ENCODE results near the gene ZNF277. TPM values are rescaled to one million over a fixed set of nuclear protein-coding genes. Genes with fewer than 3 reads are reported as not detected.

The ZNF277 gene
- total RNA-seq, 4 donors from 2014 or later: 17.1 to 38.4 (median 29.5) TPM

- no peak overlapping the region for H3K4me3 ChIP-seq
- no peak for TF ChIP-seq CTCF (IDR thresholded peaks at IDR 0.05)
- no peak for TF ChIP-seq EP300 (IDR thresholded peaks at IDR 0.05)
- no peak for TF ChIP-seq POLR2A (IDR thresholded peaks at IDR 0.05)
- no peak for TF ChIP-seq POLR2AphosphoS5 (IDR thresholded peaks at IDR 0.05)
- H3K4me1 ChIP-seq: no peaks in the 10 kb centered on the region
- H3K36me3 ChIP-seq: no peaks in the 10 kb centered on the region
- peaks cover 0 to 9% (median 0%) of the 10 kb centered on the region in 3 donors for H3K9me3 ChIP-seq
- ATAC-seq: no peak
- 44 to 80% methylated on average over 8 of the region's 8 CpGs for WGBS, 2 donors (ENCODE audit: low coverage in 1 of 2)
- H3K27me3 ChIP-seq: no peaks in the 10 kb centered on the region
- H3K27ac ChIP-seq: peak overlapping the region in 2 of 4 donors; percentile 14 to 64
Measured at GRCh38 chr7:112360681-112361080, 154.2 kb downstream of the ZNF277 start.

- Histone ChIP-seq H3K9me3 (peaks cover 0 to 9% (median 0%) of the 10 kb centered on the region in 3 donors), H3K4me3 (no peak overlapping the region), H3K4me1 (no peaks in the 10 kb centered on the region), H3K27me3 (no peaks in the 10 kb centered on the region), H3K36me3 (no peaks in the 10 kb centered on the region), H3K27ac (peak overlapping the region in 1 of 4 donors; percentile 64)
- ATAC-seq: no peak
- TF ChIP-seq EP300 (IDR thresholded peaks at IDR 0.05) (no peak), CTCF (IDR thresholded peaks at IDR 0.05) (no peak), POLR2A (IDR thresholded peaks at IDR 0.05) (no peak), POLR2AphosphoS5 (IDR thresholded peaks at IDR 0.05) (no peak)
- WGBS, 2 donors (ENCODE audit: low coverage in 1 of 2): 60 to 67% methylated on average over 1 of the region's 3 CpGs
Measured at GRCh38 chr7:112361154-112361553, 154.7 kb downstream of the ZNF277 start.

GRCh38 chr7:112362053-112362650 lies 155.7 kb downstream of the ZNF277 start:
- H3K27ac ChIP-seq: no peak overlapping the region
- no peak for ATAC-seq
- H3K9me3 ChIP-seq: peaks cover 0 to 9% (median 0%) of the 10 kb centered on the region in 3 donors
- TF ChIP-seq POLR2A (IDR thresholded peaks at IDR 0.05) (no peak), POLR2AphosphoS5 (IDR thresholded peaks at IDR 0.05) (no peak), CTCF (IDR thresholded peaks at IDR 0.05) (no peak), EP300 (IDR thresholded peaks at IDR 0.05) (no peak)
- H3K4me3 ChIP-seq: no peak overlapping the region
- WGBS, 2 donors (ENCODE audit: low coverage in 1 of 2): 80% methylated on average over 1 of the region's 2 CpGs; no CpG with 5 or more reads in 1 of the 2 donors
- H3K4me1 ChIP-seq: no peaks in the 10 kb centered on the region
- H3K36me3 ChIP-seq: no peaks in the 10 kb centered on the region
- no peaks in the 10 kb centered on the region for H3K27me3 ChIP-seq

GRCh38 chr7:112362731-112363131 lies 156.2 kb downstream of the ZNF277 start:
- H3K4me1 ChIP-seq: no peaks in the 10 kb centered on the region
- H3K27ac ChIP-seq: no peak overlapping the region
- peaks cover 0 to 9% (median 0%) of the 10 kb centered on the region in 3 donors for H3K9me3 ChIP-seq
- H3K4me3 ChIP-seq: no peak overlapping the region
- no peak for ATAC-seq
- no peaks in the 10 kb centered on the region for H3K27me3 ChIP-seq
- WGBS, 2 donors (ENCODE audit: low coverage in 1 of 2): 57 to 60% methylated on average over 5 to 6 of the region's 8 CpGs
- H3K36me3 ChIP-seq: no peaks in the 10 kb centered on the region
- TF ChIP-seq CTCF (IDR thresholded peaks at IDR 0.05) (no peak), EP300 (IDR thresholded peaks at IDR 0.05) (no peak), POLR2AphosphoS5 (IDR thresholded peaks at IDR 0.05) (no peak), POLR2A (IDR thresholded peaks at IDR 0.05) (no peak)

- ATAC-seq: no peak
- no peak overlapping the region for H3K4me3 ChIP-seq
- no peaks in the 10 kb centered on the region for H3K36me3 ChIP-seq
- TF ChIP-seq EP300 (IDR thresholded peaks at IDR 0.05): no peak
- no peak for TF ChIP-seq POLR2AphosphoS5 (IDR thresholded peaks at IDR 0.05)
- no peak for TF ChIP-seq POLR2A (IDR thresholded peaks at IDR 0.05)
- TF ChIP-seq CTCF (IDR thresholded peaks at IDR 0.05): no peak
- H3K27ac ChIP-seq: no peak overlapping the region
- 40 to 89% methylated on average over 1 of the region's 1 CpG for WGBS, 2 donors (ENCODE audit: low coverage in 1 of 2)
- no peaks in the 10 kb centered on the region for H3K4me1 ChIP-seq
- no peaks in the 10 kb centered on the region for H3K27me3 ChIP-seq
- H3K9me3 ChIP-seq: peaks cover 0 to 8% (median 0%) of the 10 kb centered on the region in 3 donors
Measured at GRCh38 chr7:112364388-112364787, 157.9 kb downstream of the ZNF277 start.
